ENCODE measurements around the gene MTHFSD. TPM values are rescaled to one million over a fixed set of nuclear protein-coding genes. Genes with fewer than 3 reads are reported as not detected.

The MTHFSD gene
- total RNA-seq, 1 experiment from 2014 or later, result 40.8 TPM

DNA sequence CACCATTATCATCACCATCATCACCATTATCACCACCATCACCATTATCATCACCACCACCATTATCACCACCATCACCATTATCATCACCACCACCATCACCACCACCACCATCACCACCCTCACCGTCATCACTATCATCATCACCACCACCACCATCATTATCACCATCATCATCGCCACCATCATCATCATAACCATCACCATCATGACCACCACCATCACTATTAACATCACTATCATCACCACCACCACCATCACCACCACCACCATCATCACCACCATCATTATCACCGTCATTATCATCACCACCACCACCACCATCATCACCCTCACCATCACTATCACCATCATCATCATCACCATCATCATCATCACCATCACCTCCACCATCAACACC is 32.5 kb upstream of the MTHFSD start:
- H3K9me3 ChIP-seq, result no peaks in the 10 kb centered on the region
- H3K36me3 ChIP-seq, result no peaks in the 10 kb centered on the region
- H3K4me3 ChIP-seq, result no peak overlapping the region
- no peaks in the 10 kb centered on the region for H3K27me3 ChIP-seq
- DNase-seq, result no peak

DNA sequence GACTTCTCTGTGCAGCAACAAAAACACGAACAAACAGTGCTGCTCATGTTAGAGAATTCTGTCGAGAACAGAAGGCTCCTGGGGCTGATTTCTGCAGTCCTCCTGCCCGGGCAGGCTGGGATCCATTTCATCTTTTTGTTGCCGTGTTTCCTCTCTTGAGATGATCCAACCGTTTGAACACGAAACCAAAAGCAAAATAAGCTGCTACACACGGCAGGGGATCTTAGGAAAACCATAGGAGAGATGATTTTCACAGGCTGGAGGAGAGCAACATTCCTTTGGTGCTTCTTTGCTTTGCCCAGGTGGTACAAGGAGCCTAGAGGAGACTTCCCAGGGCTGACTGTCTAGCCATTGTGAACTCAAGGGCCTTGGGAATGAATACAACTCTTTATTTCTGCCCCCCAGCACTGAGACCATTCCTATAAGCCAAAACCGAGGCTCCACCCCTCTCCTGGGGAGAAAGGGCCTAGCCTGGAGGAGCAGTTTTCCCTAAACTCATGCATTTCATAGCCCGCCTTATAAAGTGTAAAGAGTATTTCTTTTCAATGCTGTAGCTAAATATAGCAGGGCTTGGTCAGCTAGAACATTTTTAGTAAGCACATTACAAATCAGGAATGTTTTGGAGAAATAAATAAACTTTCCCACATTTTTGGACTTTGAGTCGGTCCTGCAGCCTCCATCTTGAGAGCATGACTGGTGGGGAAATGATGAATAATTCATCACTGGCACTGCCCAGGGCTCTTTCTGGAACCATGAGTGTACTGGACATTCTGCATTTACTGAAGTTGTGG is 31.0 kb upstream of the MTHFSD start:
- Histone ChIP-seq H3K9me3 (no peaks in the 10 kb centered on the region), H3K27me3 (no peaks in the 10 kb centered on the region), H3K4me3 (no peak overlapping the region), H3K36me3 (no peaks in the 10 kb centered on the region)
- peak; percentile 92 for DNase-seq

DNA sequence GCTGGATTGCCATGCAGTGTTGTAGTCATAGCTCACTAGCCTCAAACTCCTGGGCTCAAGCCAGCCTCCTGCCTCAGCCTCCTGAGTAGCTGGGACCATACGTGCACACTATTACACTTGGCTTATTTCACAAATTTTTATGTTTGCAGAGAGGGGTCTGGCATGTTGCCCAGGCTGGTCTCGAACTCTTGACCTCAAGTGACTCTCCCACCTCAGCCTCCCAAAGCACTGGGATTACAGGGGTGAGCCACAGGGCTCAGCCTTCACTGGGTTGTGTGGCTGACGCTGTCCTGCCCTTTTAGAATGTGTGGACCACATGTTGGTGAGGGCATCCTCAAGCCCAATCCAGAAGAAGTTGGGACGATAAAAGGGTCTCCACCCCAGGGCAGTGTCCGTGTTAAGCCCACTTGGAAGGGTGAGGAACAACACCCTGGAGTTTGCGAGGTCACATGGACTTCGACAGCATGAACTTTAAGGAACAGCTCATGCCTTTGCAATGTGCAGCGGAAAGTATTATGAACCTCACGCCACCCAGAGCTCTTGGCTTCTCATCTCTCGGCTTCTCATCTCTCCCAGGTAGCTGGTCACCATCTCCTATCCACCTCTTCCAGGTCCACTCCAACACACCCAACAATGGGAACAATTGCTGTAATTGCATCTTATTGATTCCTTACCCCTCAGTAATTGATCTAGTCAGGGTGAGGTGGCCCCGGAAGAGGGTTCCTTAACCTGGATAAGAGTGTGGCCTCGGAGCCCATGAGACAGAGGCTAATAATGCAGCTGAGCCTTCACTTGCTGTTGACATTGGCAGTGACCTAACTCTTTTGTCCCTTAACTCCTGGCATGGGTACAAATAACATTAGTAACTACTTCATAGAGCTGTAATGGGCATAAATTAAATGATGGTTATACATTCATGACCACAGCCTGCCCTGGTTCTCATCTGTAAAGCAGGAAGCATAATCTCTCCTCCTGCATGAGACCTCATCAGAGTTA is 30.0 kb upstream of the MTHFSD start:
- Histone ChIP-seq H3K36me3 (no peaks in the 10 kb centered on the region), H3K27me3 (no peaks in the 10 kb centered on the region), H3K9me3 (no peaks in the 10 kb centered on the region), H3K4me3 (no peak overlapping the region)
- peak; percentile 98 for DNase-seq

DNA sequence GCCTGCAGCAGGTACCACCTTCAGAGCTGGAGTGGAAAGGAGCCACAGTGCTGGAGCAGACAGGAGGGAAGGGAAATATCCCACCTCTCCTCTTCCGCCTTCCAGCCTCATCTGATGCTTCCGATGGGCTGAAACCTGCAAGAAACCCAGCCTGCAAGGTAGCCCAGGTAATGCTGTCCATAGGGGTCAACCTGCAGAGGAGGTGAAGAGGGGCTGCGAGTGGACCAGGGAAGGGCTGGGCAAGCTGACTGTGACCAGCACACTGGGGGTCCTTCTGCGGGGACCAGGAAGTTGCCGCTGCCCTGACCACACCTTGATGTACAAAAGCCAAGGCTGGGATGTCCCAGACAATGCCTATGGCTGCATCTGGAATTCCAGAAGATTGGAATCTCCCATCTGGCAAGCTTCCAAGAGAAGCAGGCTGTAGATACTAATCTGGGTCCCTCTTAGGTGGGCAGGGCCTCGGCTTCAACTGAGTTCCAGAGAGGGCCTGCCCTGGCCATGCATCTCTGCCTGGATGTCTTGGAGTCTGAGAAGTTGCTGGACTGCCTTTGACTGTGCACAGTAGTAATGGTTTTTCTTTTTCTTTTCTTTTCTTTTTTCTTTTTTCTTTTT is 29.1 kb upstream of the MTHFSD start:
- DNase-seq, result no peak

DNA sequence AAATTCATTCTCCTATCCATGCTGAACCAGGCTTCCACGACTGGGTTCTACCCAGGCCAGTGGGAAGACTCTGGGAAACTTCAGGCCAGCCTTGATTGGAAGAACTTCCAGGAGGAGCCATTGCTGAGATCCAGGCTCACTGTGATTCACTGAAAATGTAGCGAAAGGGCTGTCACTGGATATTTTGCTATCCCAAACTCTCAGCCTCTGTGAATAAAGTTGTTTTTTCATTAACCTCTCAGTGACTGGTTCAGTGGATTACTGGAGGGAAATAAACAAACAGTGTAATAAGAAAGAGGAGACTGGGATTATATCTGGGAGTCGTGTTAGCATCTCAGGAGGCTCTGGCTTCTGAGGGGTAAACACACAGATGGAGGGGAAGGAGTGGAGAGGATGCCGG is 26.4 kb upstream of the MTHFSD start:
- DNase-seq, result no peak

More for the DNA sequence above, 29.1 kb upstream of the MTHFSD start:
- H3K9me3 ChIP-seq, result no peaks in the 10 kb centered on the region
- no peaks in the 10 kb centered on the region for H3K27me3 ChIP-seq
- no peak overlapping the region for H3K4me3 ChIP-seq
- H3K36me3 ChIP-seq, result no peaks in the 10 kb centered on the region

DNA sequence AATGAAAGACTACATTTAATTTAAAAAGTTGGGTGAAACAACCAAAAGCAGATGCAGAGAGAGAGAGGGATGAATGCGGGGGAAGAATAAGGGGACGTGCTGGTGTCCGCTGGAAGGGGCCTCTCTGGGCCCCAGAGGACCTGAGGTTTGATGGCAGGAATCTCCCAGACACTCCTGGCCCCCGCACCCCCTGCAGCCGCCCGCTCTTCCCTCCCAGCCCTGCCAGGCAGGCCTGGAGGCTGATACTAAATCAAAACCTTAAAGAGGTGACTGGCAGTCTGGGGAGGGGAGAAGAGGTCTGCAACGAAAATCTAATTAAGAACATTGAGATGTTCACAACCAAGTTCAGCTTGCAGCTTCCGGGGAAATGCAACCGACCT is 25.7 kb upstream of the MTHFSD start:
- no peaks in the 10 kb centered on the region for H3K36me3 ChIP-seq
- H3K27me3 ChIP-seq, result no peaks in the 10 kb centered on the region
- H3K4me3 ChIP-seq, result no peak overlapping the region
- H3K9me3 ChIP-seq, result no peaks in the 10 kb centered on the region
- no peak for DNase-seq

More for the DNA sequence above, 26.4 kb upstream of the MTHFSD start:
- Histone ChIP-seq H3K36me3 (no peaks in the 10 kb centered on the region), H3K27me3 (no peaks in the 10 kb centered on the region), H3K4me3 (no peak overlapping the region), H3K9me3 (no peaks in the 10 kb centered on the region)

DNA sequence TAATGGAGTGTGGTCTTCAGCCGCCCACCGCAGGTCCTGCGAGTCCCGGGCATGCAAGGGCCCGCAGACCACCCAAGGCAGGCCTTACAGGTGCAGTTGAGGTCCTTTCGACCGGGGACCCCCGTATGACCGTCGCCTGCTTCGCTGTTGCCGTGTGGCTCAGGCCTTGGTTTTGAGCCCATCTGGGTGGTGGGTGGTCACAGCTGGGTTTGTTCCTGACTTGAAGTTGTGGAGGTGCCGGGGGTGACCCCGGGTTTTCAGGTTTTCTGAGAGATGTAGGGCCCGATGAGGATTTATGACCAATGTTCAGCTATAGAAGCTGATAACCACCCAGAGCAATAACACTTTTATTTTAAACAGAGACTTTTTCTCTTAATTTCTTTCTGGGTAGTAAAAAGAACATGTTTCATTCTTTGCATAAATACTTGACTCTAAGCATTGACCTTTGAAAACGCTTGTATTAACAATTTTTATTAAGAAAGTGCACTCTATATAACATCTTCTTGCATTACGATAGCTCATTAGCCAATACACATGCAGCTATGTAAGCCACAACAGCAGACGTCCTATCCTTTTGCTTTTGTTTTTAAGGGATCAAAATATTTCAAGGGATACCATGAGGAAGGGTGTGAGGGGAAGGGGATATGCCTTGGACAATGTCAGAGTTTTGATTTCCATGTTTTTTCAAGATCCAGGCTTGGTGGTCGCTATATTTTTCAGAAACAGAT is 25.2 kb upstream of the MTHFSD start:
- DNase-seq, result no peak
- H3K27me3 ChIP-seq, result no peaks in the 10 kb centered on the region
- H3K36me3 ChIP-seq, result peaks cover 2% of the 10 kb centered on the region; the same call in 1 of the 2 replicates
- H3K9me3 ChIP-seq, result no peaks in the 10 kb centered on the region
- H3K4me3 ChIP-seq, result no peak overlapping the region

DNA sequence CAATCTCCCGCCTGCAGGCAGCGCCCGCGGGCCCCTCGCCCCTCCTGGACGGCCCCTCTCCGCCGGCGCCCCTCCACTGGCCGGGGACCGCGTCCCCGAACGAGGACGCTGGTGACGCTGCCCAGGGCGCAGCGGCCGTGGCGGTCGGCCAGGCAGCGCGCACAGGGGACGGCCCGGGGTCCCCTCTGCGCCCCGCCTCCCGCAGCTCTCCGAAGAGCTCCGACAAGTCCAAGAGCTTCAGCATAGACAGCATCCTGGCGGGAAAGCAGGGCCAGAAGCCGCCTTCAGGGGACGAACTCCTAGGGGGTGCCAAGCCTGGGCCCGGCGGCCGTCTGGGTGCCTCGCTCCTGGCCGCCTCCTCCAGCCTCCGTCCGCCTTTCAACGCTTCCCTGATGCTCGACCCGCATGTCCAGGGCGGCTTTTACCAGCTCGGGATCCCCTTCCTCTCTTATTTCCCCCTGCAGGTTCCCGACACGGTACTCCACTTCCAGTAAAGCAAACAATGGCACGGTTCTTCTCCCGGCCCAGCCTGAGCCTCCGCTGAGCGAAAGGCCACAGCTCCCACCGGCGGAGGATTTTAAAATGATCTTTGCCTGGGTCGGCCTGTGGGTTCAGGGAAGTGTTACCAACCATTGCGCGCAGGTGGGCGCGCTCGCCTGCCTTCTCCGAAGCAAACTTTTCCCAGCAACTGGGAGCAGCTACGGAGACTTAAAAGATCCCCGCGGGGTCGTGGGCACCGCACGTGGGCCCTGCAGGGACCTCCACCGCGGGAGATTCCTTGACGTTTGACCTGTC is 24.4 kb upstream of the MTHFSD start:
- Histone ChIP-seq H3K9me3 (no peaks in the 10 kb centered on the region), H3K36me3 (peaks cover 10% of the 10 kb centered on the region), H3K27me3 (no peaks in the 10 kb centered on the region), H3K4me3 (no peak overlapping the region)
- no peak for DNase-seq

DNA sequence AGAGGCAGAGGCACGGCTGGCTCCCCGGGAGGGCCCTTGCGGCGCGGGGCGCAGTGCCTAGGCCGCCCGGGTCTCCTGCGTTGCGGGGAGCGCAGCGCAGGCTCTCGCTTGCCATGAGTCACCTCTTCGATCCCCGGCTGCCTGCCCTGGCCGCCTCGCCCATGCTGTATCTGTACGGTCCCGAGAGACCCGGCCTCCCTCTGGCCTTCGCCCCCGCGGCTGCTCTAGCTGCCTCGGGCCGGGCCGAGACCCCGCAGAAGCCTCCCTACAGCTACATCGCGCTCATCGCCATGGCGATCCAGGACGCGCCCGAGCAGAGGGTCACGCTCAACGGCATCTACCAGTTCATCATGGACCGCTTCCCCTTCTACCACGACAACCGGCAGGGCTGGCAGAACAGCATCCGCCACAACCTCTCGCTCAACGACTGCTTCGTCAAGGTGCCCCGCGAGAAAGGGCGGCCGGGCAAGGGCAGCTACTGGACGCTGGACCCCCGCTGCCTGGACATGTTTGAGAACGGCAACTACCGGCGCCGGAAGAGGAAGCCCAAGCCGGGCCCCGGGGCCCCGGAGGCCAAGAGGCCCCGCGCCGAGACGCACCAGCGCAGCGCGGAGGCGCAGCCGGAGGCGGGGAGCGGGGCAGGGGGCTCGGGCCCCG is 23.7 kb upstream of the MTHFSD start:
- no peak overlapping the region for H3K4me3 ChIP-seq
- no peaks in the 10 kb centered on the region for H3K27me3 ChIP-seq
- no peaks in the 10 kb centered on the region for H3K9me3 ChIP-seq
- H3K36me3 ChIP-seq, result peaks cover 17% of the 10 kb centered on the region
- no peak for DNase-seq

DNA sequence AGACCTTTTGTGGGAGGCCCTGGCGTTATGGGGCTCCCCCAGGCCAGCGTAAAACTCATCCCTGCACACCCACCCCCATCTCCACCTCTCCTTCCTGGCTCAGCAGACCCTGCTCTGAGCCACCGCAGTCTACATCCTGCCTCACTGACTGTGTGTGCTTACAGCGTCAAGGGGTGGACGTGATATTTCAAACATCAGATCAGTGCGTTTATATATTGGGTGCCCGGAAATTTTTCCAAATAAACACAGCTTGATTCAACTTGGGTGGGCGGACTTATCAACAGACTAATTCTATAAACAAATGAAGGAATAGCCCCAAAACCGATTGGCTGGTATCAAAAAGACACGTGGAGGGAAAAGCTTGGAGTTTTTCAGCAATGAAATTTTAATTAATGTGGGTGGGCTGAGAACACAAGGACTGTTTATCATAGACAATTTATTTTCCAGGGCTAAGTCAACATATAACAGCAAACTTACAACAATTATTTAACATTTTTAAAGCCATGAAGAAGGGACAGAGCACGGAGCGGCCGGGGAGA is 23.1 kb upstream of the MTHFSD start, which contains the start of gene FOXL1:
TSS of gene FOXL1 (plus strand) at position 489 of the 539 bp plus-strand sequence. CDS start 175 bp downstream, outside the sequence.
- H3K4me3 ChIP-seq, result no peak within 1 kb of the TSS
- no peaks in the 10 kb centered on the region for H3K9me3 ChIP-seq
- no peaks in the 10 kb centered on the region for H3K27me3 ChIP-seq
- peaks cover 17% of the 10 kb centered on the region for H3K36me3 ChIP-seq
- no peak for DNase-seq

DNA sequence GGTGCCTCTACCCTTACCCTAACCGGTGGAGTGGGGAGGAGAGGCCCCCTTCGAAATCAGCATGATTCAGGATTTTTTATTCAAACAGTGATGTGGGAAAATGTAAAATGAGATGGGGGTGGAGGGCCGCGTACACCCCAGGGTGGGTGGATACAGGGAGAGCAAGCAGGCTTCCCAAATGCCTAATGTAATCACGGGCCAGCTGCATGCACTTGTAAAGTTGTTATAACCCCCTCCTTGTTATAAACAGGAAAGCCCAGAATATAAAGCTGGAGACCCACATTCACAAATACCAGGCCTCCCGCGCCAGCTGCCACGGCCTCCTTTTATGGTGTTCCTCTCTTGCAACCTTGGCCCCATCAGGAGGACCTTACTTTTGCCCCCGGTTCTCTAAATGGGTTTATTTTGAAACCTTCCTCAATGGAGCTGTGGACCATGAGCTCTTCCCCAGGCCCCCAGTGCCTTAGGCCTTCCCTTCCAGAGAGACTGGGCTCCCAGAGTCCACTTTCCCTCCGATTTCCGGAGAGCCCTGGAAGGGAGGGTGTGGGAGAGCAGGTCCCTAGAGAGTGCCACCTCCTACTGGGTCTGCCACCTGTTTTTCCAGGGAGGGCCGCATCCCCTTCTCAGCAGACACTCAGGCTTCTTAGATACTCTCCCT is 22.4 kb upstream of the MTHFSD start:
- Histone ChIP-seq H3K36me3 (peaks cover 22% of the 10 kb centered on the region), H3K9me3 (no peaks in the 10 kb centered on the region), H3K27me3 (no peaks in the 10 kb centered on the region), H3K4me3 (no peak overlapping the region)
- no peak for DNase-seq

DNA sequence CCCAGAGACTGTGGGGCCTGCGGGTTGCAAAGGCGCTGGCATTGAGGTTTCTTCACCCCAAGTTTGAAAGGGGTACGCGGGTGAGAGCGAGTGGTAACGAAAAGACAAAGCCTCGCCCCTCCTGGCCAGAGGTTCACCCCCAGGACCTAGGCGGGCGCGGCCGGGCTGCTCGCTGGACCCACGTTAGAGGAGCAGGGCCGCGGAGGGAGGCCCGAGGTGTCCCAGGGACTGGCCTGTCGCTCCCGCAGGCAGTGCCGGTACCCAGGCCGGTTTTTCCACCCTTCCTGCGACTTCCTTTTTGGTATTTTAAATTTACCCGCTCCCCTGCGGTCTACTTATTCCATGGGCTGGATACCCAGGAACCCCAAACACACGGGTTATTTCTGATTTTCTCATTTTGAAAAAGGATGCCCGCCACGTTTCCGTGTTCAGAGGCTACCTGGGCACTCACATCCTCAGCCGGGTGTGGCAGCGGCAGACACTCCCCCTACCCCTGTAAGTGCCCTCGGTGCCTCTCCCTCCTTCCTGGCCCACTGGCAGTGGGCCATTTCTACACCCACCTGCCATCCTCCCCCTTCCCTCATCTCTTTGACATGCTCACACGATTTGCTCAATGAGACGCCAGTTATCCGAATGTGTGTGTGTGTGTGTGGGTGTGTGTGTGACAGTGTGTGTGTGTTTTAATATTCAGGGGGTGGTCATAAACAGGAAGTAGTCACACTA is 21.7 kb upstream of the MTHFSD start:
- Histone ChIP-seq H3K4me3 (no peak overlapping the region), H3K36me3 (peaks cover 25% of the 10 kb centered on the region), H3K9me3 (no peaks in the 10 kb centered on the region), H3K27me3 (no peaks in the 10 kb centered on the region)
- DNase-seq, result no peak

DNA sequence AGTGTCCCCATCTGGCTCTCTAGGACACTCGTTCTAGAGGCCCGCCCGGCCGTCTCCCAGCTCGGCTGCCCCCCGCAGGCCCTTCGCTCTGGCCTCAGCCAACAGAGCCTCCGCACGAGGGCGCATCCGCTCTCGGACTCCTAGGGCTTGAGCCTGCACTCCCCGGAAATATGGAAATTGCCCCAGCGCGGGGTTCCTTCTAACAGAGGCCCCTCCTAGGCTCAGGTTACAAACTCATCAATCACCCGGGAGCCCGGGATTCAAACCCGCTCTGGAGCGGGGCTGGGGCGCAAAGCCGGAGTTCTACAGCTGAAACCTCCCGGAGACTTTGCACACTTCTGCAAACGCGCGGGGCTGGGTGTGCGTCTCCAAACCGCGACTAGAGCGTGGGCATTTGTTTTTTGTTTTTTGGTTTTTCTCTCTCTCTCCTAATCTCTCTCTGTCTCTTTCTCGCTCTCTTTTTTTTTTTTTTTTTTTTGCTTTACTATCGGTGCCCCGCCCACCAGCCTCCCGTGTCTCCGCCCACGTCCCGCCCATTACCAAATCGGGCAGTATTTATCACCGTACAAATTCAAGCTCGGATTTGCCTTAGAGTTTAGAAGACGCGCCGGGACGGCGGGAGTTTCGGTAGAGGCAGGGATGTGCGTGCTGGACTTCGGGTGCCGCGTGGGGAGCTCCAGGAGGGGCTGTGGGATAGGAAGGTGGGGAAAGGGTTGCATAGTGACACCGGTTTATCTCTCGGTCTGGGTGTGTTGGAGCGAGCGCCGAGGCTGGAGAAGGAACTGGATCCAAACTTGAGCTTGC is 20.9 kb upstream of the MTHFSD start:
- Histone ChIP-seq H3K9me3 (no peaks in the 10 kb centered on the region), H3K4me3 (peak overlapping the region; percentile 34), H3K27me3 (no peaks in the 10 kb centered on the region), H3K36me3 (peaks cover 33% of the 10 kb centered on the region)
- peak; percentile 95 for DNase-seq
